Ishikawa (cell line): ENCODE results near the gene KIF26B.

ENCODE experiments used
- EP300 ChIP-seq: IDR thresholded peaks from 2 replicates; pipeline ENCODE4 v1.6.1; 2012; ENCODE audit warnings: borderline replicate concordance
- FOXM1 ChIP-seq: IDR thresholded peaks from 2 replicates; pipeline ENCODE4 v1.6.1; 2012; ENCODE audit warnings: low read depth, borderline replicate concordance
- RAD21 ChIP-seq: IDR thresholded peaks from 2 replicates; pipeline ENCODE4 v1.6.1; 2012; ENCODE audit warnings: low read depth
- REST ChIP-seq: IDR thresholded peaks from 2 replicates; pipeline ENCODE4 v1.6.1; 2012; ENCODE audit warnings: low read depth, mild to moderate bottlenecking
- TAF1 ChIP-seq: IDR thresholded peaks from 2 replicates; pipeline ENCODE4 v1.6.1; 2012; ENCODE audit warnings: low read depth, mild to moderate bottlenecking
- TEAD4 ChIP-seq: IDR thresholded peaks from 2 replicates; pipeline ENCODE4 v1.6.1; 2012
- USF1 ChIP-seq: IDR thresholded peaks from 2 replicates; pipeline ENCODE4 v1.6.1; 2012
- YY1 ChIP-seq: IDR thresholded peaks from 2 replicates; pipeline ENCODE4 v1.6.1; 2012; ENCODE audit warnings: low read depth
- ZBTB7A ChIP-seq: IDR thresholded peaks from 2 replicates; pipeline ENCODE4 v1.6.1; 2012; ENCODE audit warnings: low read depth
- TF ChIP-seq, protein P1 (sequence below): IDR thresholded peaks from 2 replicates; pipeline ENCODE4 v1.6.1; 2012

DNA sequence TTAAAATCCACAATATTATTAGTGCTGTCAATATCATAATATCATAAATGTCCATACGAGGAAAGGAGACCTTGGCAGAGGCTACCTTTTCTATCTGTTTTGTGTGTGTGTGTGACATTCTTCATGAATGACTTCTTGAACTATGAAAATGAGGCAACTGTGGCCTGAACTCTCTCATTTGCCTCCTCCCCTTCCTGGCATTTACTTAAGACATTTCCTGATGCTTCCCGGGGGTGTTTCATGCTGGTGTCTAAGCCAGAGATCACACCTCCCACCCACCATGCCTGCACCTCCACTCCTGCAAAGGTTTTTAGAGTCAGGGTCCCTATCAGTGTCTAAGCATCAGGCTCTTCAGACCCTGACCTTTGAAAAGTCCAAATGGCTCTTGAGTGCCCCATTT, 420.9 kb downstream of the KIF26B start:
- TF ChIP-seq FOXM1 (no peak), USF1 (no peak), YY1 (no peak), ZBTB7A (no peak), RAD21 (no peak), REST (no peak), EP300 (no peak), TEAD4 (no peak), TAF1 (no peak)
- TF ChIP-seq, protein P1, sequence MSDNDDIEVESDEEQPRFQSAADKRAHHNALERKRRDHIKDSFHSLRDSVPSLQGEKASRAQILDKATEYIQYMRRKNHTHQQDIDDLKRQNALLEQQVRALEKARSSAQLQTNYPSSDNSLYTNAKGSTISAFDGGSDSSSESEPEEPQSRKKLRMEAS: no peak
